ENCODE data around the gene DHCR7. TPM values are rescaled to one million over a fixed set of nuclear protein-coding genes. Genes with fewer than 3 reads are reported as not detected.

DHCR7 gene
- total RNA-seq, 4 donors from 2014 or later, result 5.8 to 9.5 (median 9.2) TPM

DNA sequence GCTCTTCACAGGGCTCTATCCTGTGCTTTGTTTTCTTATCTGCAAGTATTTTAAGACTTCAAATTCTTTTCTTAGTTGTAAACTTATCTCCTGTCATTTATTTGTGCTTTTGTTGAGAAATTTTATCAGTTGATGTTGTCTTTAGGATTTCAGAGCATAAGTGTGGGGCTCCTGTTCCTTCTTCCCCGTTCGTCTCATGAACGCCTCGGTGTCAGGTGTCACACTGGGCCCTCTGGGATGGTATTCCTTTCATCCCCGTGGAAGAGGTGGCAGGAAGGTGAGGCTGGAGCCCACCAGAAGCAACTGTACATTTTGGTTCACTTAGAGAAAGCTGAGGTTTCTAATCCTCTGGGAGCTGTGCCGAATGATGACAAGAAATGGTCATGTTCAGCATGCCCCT is 22.8 kb upstream of the DHCR7 start:
- Histone ChIP-seq H3K4me1 (no peaks in the 10 kb centered on the region), H3K4me3 (no peak overlapping the region), H3K9me3 (no peaks in the 10 kb centered on the region), H3K36me3 (peaks cover 37 to 74% (median 61%) of the 10 kb centered on the region in 4 donors), H3K27ac (replicated peaks in 1 of 4) (no peak overlapping the region), H3K27me3 (no peaks in the 10 kb centered on the region)
- intact Hi-C loops (cut with DNase I), result no loop called here
- TF ChIP-seq EP300 (IDR thresholded peaks at IDR 0.05) (no peak), POLR2AphosphoS5 (IDR thresholded peaks at IDR 0.05) (no peak), CTCF (IDR thresholded peaks at IDR 0.05) (no peak), POLR2A (IDR thresholded peaks at IDR 0.05; ENCODE audit: low read depth) (no peak)
- WGBS, result 84% methylated on average over 6 of the region's 6 CpGs
- no peak for DNase-seq (ENCODE audit: extremely low spot score)

DNA sequence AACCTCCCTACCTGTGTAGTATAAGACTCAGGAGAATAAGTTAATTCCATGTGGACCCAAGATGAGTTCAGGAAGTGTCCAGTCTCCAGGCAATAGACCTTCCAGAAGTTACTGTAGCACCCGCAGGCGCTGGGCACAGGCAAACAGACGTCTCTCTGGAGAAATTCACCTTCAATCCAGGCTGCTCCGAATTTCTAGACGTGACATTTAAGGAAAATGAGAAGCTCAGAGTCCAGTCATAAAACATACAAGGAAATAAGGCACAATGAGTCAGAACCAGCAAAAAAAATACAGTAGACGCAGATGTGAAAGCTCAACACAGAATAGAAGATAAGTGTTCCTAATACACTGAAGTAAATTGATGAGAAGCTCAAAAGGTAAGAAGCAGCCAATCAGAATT is 19.0 kb upstream of the DHCR7 start:
- intact Hi-C loops (cut with DNase I), result no loop called here
- Histone ChIP-seq H3K9me3 (no peaks in the 10 kb centered on the region), H3K4me3 (no peak overlapping the region), H3K36me3 (peaks cover 10 to 67% (median 45%) of the 10 kb centered on the region in 4 donors), H3K4me1 (no peaks in the 10 kb centered on the region), H3K27me3 (no peaks in the 10 kb centered on the region), H3K27ac (replicated peaks in 1 of 4) (no peak overlapping the region)
- WGBS, result 97% methylated on average over 6 of the region's 6 CpGs
- DNase-seq (ENCODE audit: extremely low spot score), result no peak
- TF ChIP-seq POLR2A (IDR thresholded peaks at IDR 0.05; ENCODE audit: low read depth) (no peak), EP300 (IDR thresholded peaks at IDR 0.05) (no peak), POLR2AphosphoS5 (IDR thresholded peaks at IDR 0.05) (no peak), CTCF (IDR thresholded peaks at IDR 0.05) (no peak)

GRCh38 chr11:71466358-71466757 is 18.2 kb upstream of the DHCR7 start:
- no peak for TF ChIP-seq POLR2AphosphoS5 (IDR thresholded peaks at IDR 0.05)
- Histone ChIP-seq H3K4me3 (no peak overlapping the region), H3K4me1 (no peaks in the 10 kb centered on the region), H3K27me3 (no peaks in the 10 kb centered on the region), H3K36me3 (peaks cover 13 to 67% (median 49%) of the 10 kb centered on the region in 4 donors), H3K9me3 (no peaks in the 10 kb centered on the region), H3K27ac (replicated peaks in 1 of 4) (no peak overlapping the region)
- DNase-seq (ENCODE audit: extremely low spot score), result no peak
- WGBS, result 95% methylated on average over 9 of the region's 9 CpGs
- intact Hi-C loops (cut with DNase I), result no loop called here

DNA sequence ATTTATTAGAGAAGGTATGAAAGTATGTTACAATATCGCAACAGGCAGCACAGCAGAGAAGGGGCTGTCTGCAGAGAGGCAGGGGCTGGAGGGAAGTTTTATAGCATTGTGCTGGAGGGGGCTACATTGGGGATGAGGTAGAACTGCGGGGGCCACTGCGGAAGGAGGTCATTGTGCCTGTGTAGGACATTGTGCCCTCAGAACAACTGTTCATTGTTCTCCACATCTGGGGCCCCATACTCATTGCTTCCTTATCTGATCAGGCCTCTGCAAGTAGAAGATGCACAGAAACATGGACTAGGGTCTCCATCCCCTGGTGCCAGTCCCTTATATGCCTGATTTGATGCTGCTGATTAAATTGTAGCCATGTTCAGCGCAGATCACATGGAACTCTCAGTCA is 16.9 kb upstream of the DHCR7 start:
- Histone ChIP-seq H3K36me3 (peaks cover 24 to 74% (median 60%) of the 10 kb centered on the region in 4 donors), H3K4me3 (no peak overlapping the region), H3K9me3 (no peaks in the 10 kb centered on the region), H3K27me3 (no peaks in the 10 kb centered on the region), H3K4me1 (no peaks in the 10 kb centered on the region), H3K27ac (replicated peaks in 1 of 4) (no peak overlapping the region)
- TF ChIP-seq POLR2AphosphoS5 (IDR thresholded peaks at IDR 0.05), result no peak
- no peak for TF ChIP-seq POLR2A (IDR thresholded peaks at IDR 0.05; ENCODE audit: low read depth)
- TF ChIP-seq EP300 (IDR thresholded peaks at IDR 0.05), result no peak
- TF ChIP-seq CTCF (IDR thresholded peaks at IDR 0.05), result no peak
- no peak for DNase-seq (ENCODE audit: extremely low spot score)
- intact Hi-C loops (cut with DNase I), result no loop called here
- WGBS, result 96% methylated on average over 4 of the region's 4 CpGs

DNA sequence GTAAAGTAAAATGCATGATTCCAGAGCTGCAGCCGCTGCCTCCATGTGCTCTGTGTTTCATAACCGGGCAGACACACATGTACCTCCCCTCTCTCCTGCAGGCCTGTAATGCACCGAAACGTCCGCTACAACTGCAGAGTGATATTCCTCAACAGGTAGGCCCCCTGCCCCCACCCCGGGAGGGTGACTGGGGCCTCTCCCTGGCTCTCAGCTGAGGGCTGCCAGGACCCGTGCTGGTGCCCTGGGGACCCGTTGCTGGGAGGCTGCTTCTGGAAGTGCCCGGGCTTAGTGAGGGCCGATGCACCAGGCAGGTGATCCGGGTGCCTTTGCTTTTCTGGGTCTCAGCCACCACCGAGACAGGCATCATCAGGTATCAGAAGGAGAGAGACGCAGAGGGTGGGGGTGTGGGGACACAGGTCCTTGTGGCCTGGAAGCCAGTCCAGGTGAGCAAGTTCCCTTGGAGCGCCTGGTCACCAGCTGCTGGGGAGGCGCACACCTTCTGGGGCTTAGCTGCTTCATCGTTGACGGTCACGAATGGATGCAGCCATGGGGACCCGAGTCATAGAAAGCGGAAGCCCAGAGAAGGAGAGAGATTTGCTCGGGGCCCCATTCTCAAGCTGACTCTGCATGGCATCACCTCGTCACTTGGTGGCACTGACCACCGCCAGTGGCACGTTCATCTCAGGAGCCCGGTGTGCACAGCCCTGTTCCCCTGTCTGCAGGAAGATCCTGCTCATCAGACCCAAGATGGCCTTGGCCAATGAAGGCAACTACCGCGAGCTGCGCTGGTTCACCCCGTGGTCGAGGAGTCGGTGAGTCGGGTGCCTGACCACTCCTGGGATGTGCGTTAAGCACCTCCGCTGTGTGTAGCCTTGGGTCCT is 15.4 kb upstream of the DHCR7 start:
- H3K27ac ChIP-seq (replicated peaks in 1 of 4), result no peak overlapping the region
- no peak for DNase-seq (ENCODE audit: extremely low spot score)
- no peak overlapping the region for H3K4me3 ChIP-seq
- H3K4me1 ChIP-seq, result no peaks in the 10 kb centered on the region
- H3K36me3 ChIP-seq, result peaks cover 39 to 89% (median 75%) of the 10 kb centered on the region in 4 donors
- H3K27me3 ChIP-seq, result no peaks in the 10 kb centered on the region
- H3K9me3 ChIP-seq, result no peaks in the 10 kb centered on the region
- intact Hi-C loops (cut with DNase I), result no loop called here
- TF ChIP-seq EP300 (IDR thresholded peaks at IDR 0.05), result no peak
- TF ChIP-seq POLR2AphosphoS5 (IDR thresholded peaks at IDR 0.05), result no peak
- TF ChIP-seq CTCF (IDR thresholded peaks at IDR 0.05), result no peak
- TF ChIP-seq POLR2A (IDR thresholded peaks at IDR 0.05; ENCODE audit: low read depth), result no peak
- WGBS, result 96% methylated on average over 28 of the region's 34 CpGs
